ENCODE results near the gene TRIM54. TPM values are rescaled to one million over a fixed set of nuclear protein-coding genes. Genes with fewer than 3 reads are reported as not detected.

TRIM54 gene
- total RNA-seq, 1 experiment from 2014 or later, result 2.0 TPM

DNA sequence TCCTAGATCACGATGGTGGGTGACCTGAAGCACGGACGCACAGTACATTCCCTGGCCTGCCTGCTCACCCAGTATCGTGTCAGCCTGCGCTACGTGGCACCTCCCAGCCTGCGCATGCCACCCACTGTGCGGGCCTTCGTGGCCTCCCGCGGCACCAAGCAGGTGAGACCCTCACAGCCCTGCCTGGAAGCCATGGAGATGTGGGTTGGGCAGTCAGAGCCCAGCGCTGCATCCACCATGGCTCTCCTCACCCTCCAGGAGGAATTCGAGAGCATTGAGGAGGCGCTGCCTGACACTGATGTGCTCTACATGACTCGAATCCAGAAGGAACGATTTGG, 39.6 kb upstream of the TRIM54 start:
- no peak for ATAC-seq
- intact Hi-C loops (cut with micrococcal nuclease), result no loop called here
- BruUV-seq (replicated peaks), result no TSS peak
- RAD21 ChIA-PET (ENCODE audit: low non-redundant PET in 1 of 2, low total read pairs in 2 of 2, uncharacterized antibody in 2 of 2, unreplicated experiment in 2 of 2), result no interaction called here
- DNase-seq (ENCODE audit: low read depth, low spot score), result no peak
- Histone ChIP-seq H3K27ac (ENCODE audit: low read depth, low read length) (no peak overlapping the region), H2AFZ (ENCODE audit: low read depth, low read length, poor library complexity, severe bottlenecking) (no peak overlapping the region), H3K9me3 (ENCODE audit: control insufficient read depth in 1 of 2, insufficient read depth in 1 of 2, low read depth in 1 of 2, low read length in 2 of 2) (no peaks in the 10 kb centered on the region), H3K4me2 (ENCODE audit: low read length) (no peak overlapping the region), H3K9ac (ENCODE audit: low read length) (no peak overlapping the region), H3K4me1 (ENCODE audit: control insufficient read depth in 1 of 2, insufficient read depth in 2 of 2, low read length in 2 of 2) (no peaks in the 10 kb centered on the region), H3K36me3 (ENCODE audit: control insufficient read depth in 1 of 2, insufficient read depth in 2 of 2, low read length in 2 of 2) (peaks cover 36 to 63% of the 10 kb centered on the region in 2 experiments), H3K79me2 (ENCODE audit: insufficient read depth, low read length) (no peaks in the 10 kb centered on the region), H4K20me1 (ENCODE audit: insufficient read depth) (no peaks in the 10 kb centered on the region), H3K4me3 (replicated peaks in 1 of 2; ENCODE audit: low read depth in 1 of 2, low read length in 2 of 2) (no peak overlapping the region), H3K27me3 (ENCODE audit: insufficient read depth, low read length) (no peaks in the 10 kb centered on the region), H3K9me2 (ENCODE audit: insufficient read depth) (no peaks in the 10 kb centered on the region)
- POLR2A ChIA-PET, result no interaction called here
- CTCF ChIA-PET, result no interaction called here
- TF ChIP-seq SP1 (IDR thresholded peaks at IDR 0.05; ENCODE audit: low read depth) (no peak), FOSL1 (IDR thresholded peaks at IDR 0.05; ENCODE audit: low read depth) (no peak), YY1 (IDR thresholded peaks at IDR 0.05; ENCODE audit: extremely low read depth, insufficient replicate concordance, low read depth, low read length) (no peak), RAD21 (IDR thresholded peaks at IDR 0.05; ENCODE audit: low read depth) (no peak), EZH2 (IDR thresholded peaks at IDR 0.05) (no peak), CBX3 (IDR thresholded peaks at IDR 0.05; ENCODE audit: low read depth) (no peak), CEBPB (IDR thresholded peaks at IDR 0.05; ENCODE audit: low read depth) (no peak), ZNF274 (IDR thresholded peaks at IDR 0.05; ENCODE audit: low read depth, low read length) (no peak)
- TF ChIP-seq, protein P1, sequence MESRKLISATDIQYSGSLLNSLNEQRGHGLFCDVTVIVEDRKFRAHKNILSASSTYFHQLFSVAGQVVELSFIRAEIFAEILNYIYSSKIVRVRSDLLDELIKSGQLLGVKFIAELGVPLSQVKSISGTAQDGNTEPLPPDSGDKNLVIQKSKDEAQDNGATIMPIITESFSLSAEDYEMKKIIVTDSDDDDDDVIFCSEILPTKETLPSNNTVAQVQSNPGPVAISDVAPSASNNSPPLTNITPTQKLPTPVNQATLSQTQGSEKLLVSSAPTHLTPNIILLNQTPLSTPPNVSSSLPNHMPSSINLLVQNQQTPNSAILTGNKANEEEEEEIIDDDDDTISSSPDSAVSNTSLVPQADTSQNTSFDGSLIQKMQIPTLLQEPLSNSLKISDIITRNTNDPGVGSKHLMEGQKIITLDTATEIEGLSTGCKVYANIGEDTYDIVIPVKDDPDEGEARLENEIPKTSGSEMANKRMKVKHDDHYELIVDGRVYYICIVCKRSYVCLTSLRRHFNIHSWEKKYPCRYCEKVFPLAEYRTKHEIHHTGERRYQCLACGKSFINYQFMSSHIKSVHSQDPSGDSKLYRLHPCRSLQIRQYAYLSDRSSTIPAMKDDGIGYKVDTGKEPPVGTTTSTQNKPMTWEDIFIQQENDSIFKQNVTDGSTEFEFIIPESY (IDR thresholded peaks at IDR 0.05; ENCODE audit: extremely low read depth, insufficient replicate concordance, low read length), result no peak
- TF ChIP-seq, protein P2, sequence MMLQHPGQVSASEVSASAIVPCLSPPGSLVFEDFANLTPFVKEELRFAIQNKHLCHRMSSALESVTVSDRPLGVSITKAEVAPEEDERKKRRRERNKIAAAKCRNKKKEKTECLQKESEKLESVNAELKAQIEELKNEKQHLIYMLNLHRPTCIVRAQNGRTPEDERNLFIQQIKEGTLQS (IDR thresholded peaks at IDR 0.05), result no peak

All from HCT116 (cell line).